Gastrocnemius medialis (tissue), 4 donors: ENCODE data around the gene TMPO.

Experiments used
- CTCF ChIP-seq, 5 experiments: fragments of 450-650 bp in 3 of 5; fragments of 200-600 bp in 2 of 5; sonication (generic) in 2 of 5; IDR thresholded peaks in 4 of 5; conservative IDR thresholded peaks in 1 of 5; 1 replicate in 4 of 5; 2 replicates in 1 of 5; pipeline ENCODE4 v1.5.1; 2016 to 2019; ENCODE audit warnings: antibody characterized with exemption in 5 of 5, mild to moderate bottlenecking in 3 of 5, moderate library complexity in 3 of 5
- POLR2A ChIP-seq, 2 donors: fragments of 450-650 bp; IDR thresholded peaks; one replicate each; pipeline ENCODE4 v1.6.1; 2017; ENCODE audit warnings: antibody characterized with exemption in 2 of 2, mild to moderate bottlenecking in 2 of 2, moderate library complexity in 2 of 2

GRCh38 chr12:98465950-98466602 lies 49.3 kb upstream of the TMPO start:
- TF ChIP-seq CTCF (IDR thresholded peaks at IDR 0.05 in 4 of 5, conservative IDR thresholded peaks at IDR 0.05 in 1 of 5) (no peak), POLR2A (IDR thresholded peaks at IDR 0.05) (no peak)
